PC-3 (cell line): ENCODE data around the gene PRAC1. TPM values are rescaled to one million over a fixed set of nuclear protein-coding genes. Genes with fewer than 3 reads are reported as not detected.

ENCODE experiments used
- ATAC-seq: fragments of 200-7000 bp; cut with Tn5 transposase; 2 replicates; pipeline ENCODE4 v1.9.1; 2020; ENCODE audit warnings: mild to moderate bottlenecking, moderate library complexity
- BruUV-seq: library from RNA; stranded (reverse); fragments of 400-500 nt; replicated peaks from 2 replicates; lab custom pipeline; 2021; lab: Mats Ljungman, UMichigan
- CTCF ChIA-PET: fragments of 300-600 bp; sonication (Branson Sonifier 250); formaldehyde crosslinking; loops from one replicate; lab custom pipeline; 2022; ENCODE audit warnings: antibody characterized with exemption; lab: Charles Lee
- POLR2A ChIA-PET: fragments of 300-600 bp; sonication (Branson Sonifier 250); formaldehyde crosslinking; loops from one replicate; lab custom pipeline; 2022; ENCODE audit warnings: antibody characterized with exemption; ENCODE audit not compliant: unreplicated experiment; lab: Charles Lee
- DNase-seq: peaks from one replicate; pipeline ENCODE4 v3.0.0-alpha.2; 2015
- H2AFZ ChIP-seq: fragments of 300-600 bp; sonication (generic); 2 replicates; pipeline ENCODE4 v1.6.0; 2016; ENCODE audit warnings: antibody characterized with exemption, low read length
- H3F3A ChIP-seq: fragments of 300-600 bp; sonication (generic); one replicate; pipeline ENCODE4 v1.6.0; 2017; ENCODE audit warnings: antibody characterized with exemption, low read length, control low read depth, mild to moderate bottlenecking; ENCODE audit not compliant: unreplicated experiment
- H3K27ac ChIP-seq: fragments of 300-600 bp; sonication (generic); 2 replicates; pipeline ENCODE4 v1.5.1; 2016; ENCODE audit warnings: mild to moderate bottlenecking, low read length
- H3K27me3 ChIP-seq: fragments of 300-600 bp; sonication (generic); 2 replicates; pipeline ENCODE4 v1.6.1; 2016; ENCODE audit warnings: low read length, mixed read lengths
- H3K36me3 ChIP-seq: fragments of 300-600 bp; sonication (generic); 2 replicates; pipeline ENCODE4 v1.6.1; 2016; ENCODE audit warnings: low read depth, mixed run types, low read length, mixed read lengths
- H3K4me1 ChIP-seq: fragments of 300-600 bp; sonication (generic); 2 replicates; pipeline ENCODE4 v1.5.1; 2016; ENCODE audit warnings: low read length; ENCODE audit not compliant: insufficient read depth
- H3K4me2 ChIP-seq: fragments of 300-600 bp; sonication (generic); 2 replicates; pipeline ENCODE4 v1.6.0; 2016; ENCODE audit warnings: low read length
- H3K4me3 ChIP-seq: fragments of 300-600 bp; sonication (generic); 2 replicates; pipeline ENCODE4 v1.5.1; 2016; ENCODE audit warnings: mild to moderate bottlenecking, low read length, mixed read lengths
- H3K79me2 ChIP-seq: fragments of 300-600 bp; sonication (generic); 2 replicates; pipeline ENCODE4 v1.6.1; 2017; ENCODE audit warnings: low read length, mixed read lengths
- H3K9ac ChIP-seq: fragments of 300-600 bp; sonication (generic); 2 replicates; pipeline ENCODE4 v1.6.0; 2016; ENCODE audit warnings: mild to moderate bottlenecking, low read length
- H3K9me2 ChIP-seq: fragments of 300-600 bp; sonication (generic); replicated peaks from 2 replicates; pipeline ENCODE4 v1.6.1; 2016; ENCODE audit warnings: mixed run types, low read length, mixed read lengths
- H3K9me3 ChIP-seq: fragments of 300-600 bp; sonication (generic); 2 replicates; pipeline ENCODE4 v1.6.1; 2016; ENCODE audit warnings: low read length, mixed read lengths
- H4K20me1 ChIP-seq: fragments of 300-600 bp; sonication (generic); 2 replicates; pipeline ENCODE4 v1.6.1; 2016; ENCODE audit warnings: low read length, mixed read lengths
- EZH2 ChIP-seq: fragments of 300-600 bp; sonication (generic); IDR thresholded peaks from one replicate; pipeline ENCODE4 v1.6.1; 2017; ENCODE audit warnings: antibody characterized with exemption, mild to moderate bottlenecking, low read length; ENCODE audit not compliant: unreplicated experiment
- EZH2phosphoT487 ChIP-seq: fragments of 300-600 bp; sonication (generic); IDR thresholded peaks from 2 replicates; pipeline ENCODE4 v1.6.1; 2018; ENCODE audit warnings: mild to moderate bottlenecking, antibody characterized with exemption, low read length, borderline replicate concordance
- intact Hi-C: fragments of 100-400 bp; cut with micrococcal nuclease; formaldehyde crosslinking; loops from 2 replicates; pipeline ENCODE4 v1.9.0; 2023
- total RNA-seq: library from RNA; depleted of rRNA; stranded (reverse); fragments of >200 nt; gene quantifications from 2 replicates; pipeline ENCODE4 v1.2.3, GENCODE V29; 2014
- TF ChIP-seq, protein P1 (sequence below): fragments of 300-600 bp; sonication (generic); conservative IDR thresholded peaks from 2 replicates; pipeline ENCODE4 v1.5.1; 2017; ENCODE audit warnings: antibody characterized with exemption, low read depth, mild to moderate bottlenecking, low read length

PRAC1 gene
- total RNA-seq, 1 experiment from 2014 or later: 44.4 TPM

- Histone ChIP-seq H3K4me1 (peaks cover 11% of the 10 kb centered on the region; the same call in 1 of the 2 replicates), H3K9me3 (no peaks in the 10 kb centered on the region), H3K27ac (no peak overlapping the region), H3K4me3 (peak overlapping the region; percentile 68), H2AFZ (peak overlapping the region; percentile 91), H3K9ac (no peak overlapping the region), H3K36me3 (no peaks in the 10 kb centered on the region), H3F3A (no peaks in the 10 kb centered on the region), H3K27me3 (no peaks in the 10 kb centered on the region), H3K79me2 (no peaks in the 10 kb centered on the region), H4K20me1 (no peaks in the 10 kb centered on the region), H3K9me2 (no peaks in the 10 kb centered on the region), H3K4me2 (peak overlapping the region; percentile 84)
- intact Hi-C loops: loop anchor here (1.0 kb wide), 3 partner anchors 44 to 201 kb away; partner anchors contain the start of gene PRAC1
- ATAC-seq (peak; percentile 91), DNase-seq (peak; percentile 90)
- TF ChIP-seq EZH2phosphoT487: no peak
- TF ChIP-seq, protein P1, sequence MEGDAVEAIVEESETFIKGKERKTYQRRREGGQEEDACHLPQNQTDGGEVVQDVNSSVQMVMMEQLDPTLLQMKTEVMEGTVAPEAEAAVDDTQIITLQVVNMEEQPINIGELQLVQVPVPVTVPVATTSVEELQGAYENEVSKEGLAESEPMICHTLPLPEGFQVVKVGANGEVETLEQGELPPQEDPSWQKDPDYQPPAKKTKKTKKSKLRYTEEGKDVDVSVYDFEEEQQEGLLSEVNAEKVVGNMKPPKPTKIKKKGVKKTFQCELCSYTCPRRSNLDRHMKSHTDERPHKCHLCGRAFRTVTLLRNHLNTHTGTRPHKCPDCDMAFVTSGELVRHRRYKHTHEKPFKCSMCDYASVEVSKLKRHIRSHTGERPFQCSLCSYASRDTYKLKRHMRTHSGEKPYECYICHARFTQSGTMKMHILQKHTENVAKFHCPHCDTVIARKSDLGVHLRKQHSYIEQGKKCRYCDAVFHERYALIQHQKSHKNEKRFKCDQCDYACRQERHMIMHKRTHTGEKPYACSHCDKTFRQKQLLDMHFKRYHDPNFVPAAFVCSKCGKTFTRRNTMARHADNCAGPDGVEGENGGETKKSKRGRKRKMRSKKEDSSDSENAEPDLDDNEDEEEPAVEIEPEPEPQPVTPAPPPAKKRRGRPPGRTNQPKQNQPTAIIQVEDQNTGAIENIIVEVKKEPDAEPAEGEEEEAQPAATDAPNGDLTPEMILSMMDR: peak; percentile 100
- TF ChIP-seq EZH2: no peak
- ChIA-PET POLR2A (interaction anchor here (0.7 to 1.1 kb wide), 3 partner anchors 41 to 201 kb away, joined by 3 to 6 read pairs (median 5); partner anchors contain the start of gene PRAC1), CTCF (interaction anchor here (0.6 to 2.6 kb wide), 17 partner anchors 15 to 206 kb away, joined by 3 to 58 read pairs (median 5); partner anchors contain the start of genes HOXB13, PRAC1, PRAC2 and TTLL6)
- no TSS peak for BruUV-seq
Observed at GRCh38 chr17:48678141-48678971, 44.0 kb downstream of the PRAC1 start.

DNA sequence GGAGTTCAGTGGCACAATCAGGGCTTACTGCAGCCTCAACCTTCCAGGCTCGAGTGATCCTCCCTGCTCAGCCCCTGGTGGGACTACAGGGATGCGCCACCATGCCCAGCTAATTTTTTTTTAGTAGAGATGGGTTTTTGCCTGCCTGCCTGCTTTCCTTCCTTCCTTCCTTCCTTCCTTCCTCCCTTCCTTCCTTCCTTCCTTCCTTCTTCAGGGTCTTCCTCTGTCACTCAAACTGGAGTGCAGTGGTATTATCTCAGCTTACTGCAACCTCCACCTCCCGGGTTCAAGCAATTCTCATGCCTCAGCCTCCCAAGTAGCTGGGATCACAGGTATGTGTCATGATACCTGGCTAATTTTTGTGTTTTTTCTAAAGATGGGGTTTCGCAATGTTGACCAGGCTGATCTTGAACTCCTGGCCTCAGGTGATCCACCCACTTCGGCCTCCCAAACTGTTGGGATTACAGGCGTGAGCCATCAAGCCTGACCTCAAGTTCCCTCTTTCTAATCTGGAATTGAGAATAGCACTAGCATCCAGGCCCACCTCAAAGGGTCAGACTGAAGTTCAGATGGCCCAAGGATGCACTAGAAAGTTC, 45.3 kb downstream of the PRAC1 start:
- Histone ChIP-seq H3K27me3 (no peaks in the 10 kb centered on the region), H3K79me2 (no peaks in the 10 kb centered on the region), H3K9ac (no peak overlapping the region), H3K4me2 (no peak overlapping the region), H3F3A (no peaks in the 10 kb centered on the region), H3K27ac (no peak overlapping the region), H3K4me1 (peaks cover 14% of the 10 kb centered on the region; the same call in 1 of the 2 replicates), H2AFZ (no peak overlapping the region), H3K36me3 (no peaks in the 10 kb centered on the region), H4K20me1 (no peaks in the 10 kb centered on the region), H3K9me3 (no peaks in the 10 kb centered on the region), H3K9me2 (no peaks in the 10 kb centered on the region), H3K4me3 (no peak overlapping the region)
- intact Hi-C loops: no loop called here
- DNase-seq (no peak), ATAC-seq (no peak)
- POLR2A ChIA-PET: no interaction called here
- BruUV-seq: no TSS peak
- TF ChIP-seq, protein P1: no peak
- TF ChIP-seq EZH2phosphoT487 (no peak), EZH2 (no peak)
- CTCF ChIA-PET: interaction anchor here (0.6 to 1.5 kb wide), 8 partner anchors 47 to 492 kb away, joined by 3 to 9 read pairs (median 6); partner anchors contain the start of gene PRAC2
